ENCODE data around the gene ZC2HC1B. TPM values are rescaled to one million over a fixed set of nuclear protein-coding genes. Genes with fewer than 3 reads are reported as not detected.
A peak's percentile ranks its signal among the peaks of the same experiment; 100 is the strongest.

Gene ZC2HC1B
- total and polyA plus RNA-seq, 11 donors = 0.25 TPM; not detected in 10

- no peak for DNase-seq
- TF ChIP-seq POLR2A (IDR thresholded peaks at IDR 0.05) (no peak), CTCF (IDR thresholded peaks at IDR 0.05) (no peak)
- Histone ChIP-seq H3K27ac (no peak overlapping the region), H3K36me3 (no peaks in the 10 kb centered on the region), H3K4me1 (no peaks in the 10 kb centered on the region), H3K4me3 (no peak overlapping the region), H3K9me3 (peaks cover 0 to 22% (median 0%) of the 10 kb centered on the region in 12 donors), H3K27me3 (no peaks in the 10 kb centered on the region)
- intact Hi-C loops (cut with DNase I) = no loop called here
- ATAC-seq = no peak
- 84 to 92% (median 87%) methylated on average over 2 of the region's 2 CpGs for WGBS, 4 donors
Measured at GRCh38 chr6:143880412-143880811, 16.1 kb downstream of the ZC2HC1B start.

GRCh38 chr6:143882401-143882930, 18.2 kb downstream of the ZC2HC1B start:
- Histone ChIP-seq H3K36me3 (no peaks in the 10 kb centered on the region), H3K4me1 (no peaks in the 10 kb centered on the region), H3K27me3 (no peaks in the 10 kb centered on the region), H3K9me3 (peaks cover 0 to 21% (median 0%) of the 10 kb centered on the region in 12 donors), H3K4me3 (no peak overlapping the region), H3K27ac (peak overlapping the region in 3 of 12 donors; percentile 48 to 53 (median 52))
- no peak for DNase-seq
- WGBS, 4 donors = 65 to 74% (median 71%) methylated on average over 2 of the region's 2 CpGs
- peak in 1 of 4 donors; percentile 39 for ATAC-seq
- intact Hi-C loops (cut with DNase I) = no loop called here
- TF ChIP-seq POLR2A (IDR thresholded peaks at IDR 0.05) (no peak), CTCF (IDR thresholded peaks at IDR 0.05) (no peak)

GRCh38 chr6:143884216-143884900, 20.1 kb downstream of the ZC2HC1B start:
- Histone ChIP-seq H3K27ac (peak overlapping the region in 2 of 12 donors; percentile 52 to 53), H3K27me3 (no peaks in the 10 kb centered on the region), H3K4me1 (no peaks in the 10 kb centered on the region), H3K9me3 (peaks cover 0 to 8% (median 0%) of the 10 kb centered on the region in 12 donors), H3K4me3 (no peak overlapping the region), H3K36me3 (no peaks in the 10 kb centered on the region)
- ATAC-seq (peak in 1 of 4 donors; percentile 16), DNase-seq (no peak)
- intact Hi-C loops (cut with DNase I) = no loop called here
- 72 to 76% (median 75%) methylated on average over 7 of the region's 7 CpGs for WGBS, 4 donors
- TF ChIP-seq CTCF (IDR thresholded peaks at IDR 0.05) (no peak), POLR2A (IDR thresholded peaks at IDR 0.05) (no peak)

GRCh38 chr6:143885116-143885515, 20.8 kb downstream of the ZC2HC1B start:
- DNase-seq (no peak), ATAC-seq (no peak)
- WGBS, 4 donors = 82 to 100% (median 96%) methylated on average over 1 of the region's 1 CpG
- intact Hi-C loops (cut with DNase I) = no loop called here
- Histone ChIP-seq H3K4me3 (no peak overlapping the region), H3K27me3 (no peaks in the 10 kb centered on the region), H3K36me3 (no peaks in the 10 kb centered on the region), H3K4me1 (no peaks in the 10 kb centered on the region), H3K9me3 (peaks cover 0 to 7% (median 0%) of the 10 kb centered on the region in 12 donors), H3K27ac (peak overlapping the region in 1 of 12 donors; percentile 11)
- TF ChIP-seq CTCF (IDR thresholded peaks at IDR 0.05) (no peak), POLR2A (IDR thresholded peaks at IDR 0.05) (no peak)
